Upper lobe of left lung (tissue), 6 donors: ENCODE data around the gene GDF2. TPM values are rescaled to one million over a fixed set of nuclear protein-coding genes. Genes with fewer than 3 reads are reported as not detected.

Source experiments
- ATAC-seq, 2 donors: fragments of 200-7000 bp; cut with Tn5 transposase; one replicate each; pipeline ENCODE4 v1.9.1; 2022; ENCODE audit warnings: mild to moderate bottlenecking in 2 of 2, moderate library complexity in 2 of 2; ENCODE audit not compliant: low FRiP score in 2 of 2
- DNase-seq, 2 donors: peaks; one replicate each; pipeline ENCODE4 v3.0.0-alpha.2; 2019 to 2020
- H3K27ac ChIP-seq, 4 donors: fragments of 200-600 bp; sonication (generic); one replicate each; pipeline ENCODE4 v1.5.1; 2016 to 2019
- H3K27me3 ChIP-seq, 4 donors: fragments of 200-600 bp; sonication (generic); one replicate each; pipeline ENCODE4 v1.5.1; 2017 to 2019
- H3K36me3 ChIP-seq, 4 donors: fragments of 200-600 bp; sonication (generic); one replicate each; pipeline ENCODE4 v1.5.1; 2016 to 2019
- H3K4me1 ChIP-seq, 4 donors: fragments of 200-600 bp; sonication (generic); one replicate each; pipeline ENCODE4 v1.5.1; 2018 to 2019
- H3K4me3 ChIP-seq, 4 donors: fragments of 200-600 bp; sonication (generic); one replicate each; pipeline ENCODE4 v1.5.1; 2017 to 2019; ENCODE audit warnings: mild to moderate bottlenecking in 2 of 4, moderate library complexity in 1 of 4
- H3K9me3 ChIP-seq, 4 donors: fragments of 200-600 bp; sonication (generic); one replicate each; pipeline ENCODE4 v1.5.1; 2018 to 2019
- EP300 ChIP-seq, 4 donors: sonication (generic); formaldehyde crosslinking; IDR thresholded peaks; one replicate each; pipeline ENCODE4 v1.5.1; 2017; ENCODE audit warnings: antibody characterized with exemption in 4 of 4, control low read depth in 2 of 4
- POLR2A ChIP-seq, 4 donors: fragments of 450-650 bp; IDR thresholded peaks; one replicate each; pipeline ENCODE4 v1.5.1; 2016 to 2017; ENCODE audit warnings: antibody characterized with exemption in 4 of 4, mild to moderate bottlenecking in 2 of 4
- POLR2AphosphoS5 ChIP-seq, 2 donors: sonication (generic); formaldehyde crosslinking; IDR thresholded peaks; one replicate each; pipeline ENCODE4 v1.5.1; 2017; ENCODE audit warnings: antibody characterized with exemption in 2 of 2
- WGBS, 2 donors: methylation state at CpG; one replicate each; pipeline ENCODE4 v1.1.5; 2017 to 2018; 5-methylcytosine and 5-hydroxymethylcytosine counted together
- total RNA-seq, 6 donors: library from RNA; depleted of rRNA in 4 of 6; stranded (reverse); fragments of >200 nt in 4 of 6; gene quantifications; one replicate each; pipeline versions ENCODE4 v1.1.0 to v1.2.1, GENCODE V29; 2016 to 2021
- TF ChIP-seq, protein P1 (sequence below), 6 experiments: fragments of 450-650 bp in 4 of 6; fragments of 200-600 bp in 2 of 6; sonication (generic) in 2 of 6; IDR thresholded peaks; one replicate each; pipeline ENCODE4 v1.5.1; 2016 to 2019; ENCODE audit warnings: antibody characterized with exemption in 6 of 6
- donor health status: DM: no; HTN: no; CAD: no; lungs with moderate emphysema.
- donor health status: DM: no; HTN: yes; CAD: no; lungs with severe emphysema.

Gene GDF2
- total RNA-seq, 6 donors from 2014 or later: not detected

GRCh38 chr10:47312663-47312995, 9.6 kb upstream of the GDF2 start:
- H3K4me1 ChIP-seq: no peaks in the 10 kb centered on the region
- no peak overlapping the region for H3K4me3 ChIP-seq
- no peaks in the 10 kb centered on the region for H3K9me3 ChIP-seq
- ATAC-seq (no peak), DNase-seq (no peak)
- H3K36me3 ChIP-seq: no peaks in the 10 kb centered on the region
- 89 to 100% methylated on average over 1 to 7 of the region's 7 CpGs for WGBS, 2 donors
- H3K27me3 ChIP-seq: no peaks in the 10 kb centered on the region
- H3K27ac ChIP-seq: no peak overlapping the region
- no peak for TF ChIP-seq POLR2A (IDR thresholded peaks at IDR 0.05)

DNA sequence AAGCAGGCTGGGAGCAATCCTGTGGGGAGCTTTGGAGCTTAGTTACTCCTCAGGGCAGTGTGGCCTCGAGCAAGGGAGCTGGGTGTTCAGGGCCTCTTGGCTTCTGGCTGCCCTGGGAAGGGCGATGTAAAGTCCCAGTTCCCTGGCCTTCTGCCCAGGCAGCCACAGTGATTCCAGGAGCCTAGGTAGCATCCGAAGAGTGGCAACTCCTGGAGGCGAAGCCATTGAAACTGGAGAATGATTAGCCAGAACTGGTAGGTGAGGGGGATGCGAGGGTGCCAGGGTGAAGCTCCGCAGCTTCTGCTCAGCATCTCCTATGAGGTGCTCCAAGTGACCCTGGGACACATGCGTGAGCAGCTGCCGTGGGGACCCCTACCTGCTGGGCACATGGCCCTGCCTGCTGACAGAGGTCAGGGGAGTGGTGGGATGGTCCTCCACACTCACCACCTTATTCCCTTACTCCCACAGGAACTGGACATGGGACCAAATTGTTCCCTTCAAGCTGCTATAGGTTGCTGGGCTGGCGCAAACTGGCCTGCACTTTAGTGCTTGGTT, 7.8 kb upstream of the GDF2 start:
- TF ChIP-seq POLR2AphosphoS5 (IDR thresholded peaks at IDR 0.05) (no peak), POLR2A (IDR thresholded peaks at IDR 0.05) (no peak), EP300 (IDR thresholded peaks at IDR 0.05) (no peak)
- TF ChIP-seq, protein P1, sequence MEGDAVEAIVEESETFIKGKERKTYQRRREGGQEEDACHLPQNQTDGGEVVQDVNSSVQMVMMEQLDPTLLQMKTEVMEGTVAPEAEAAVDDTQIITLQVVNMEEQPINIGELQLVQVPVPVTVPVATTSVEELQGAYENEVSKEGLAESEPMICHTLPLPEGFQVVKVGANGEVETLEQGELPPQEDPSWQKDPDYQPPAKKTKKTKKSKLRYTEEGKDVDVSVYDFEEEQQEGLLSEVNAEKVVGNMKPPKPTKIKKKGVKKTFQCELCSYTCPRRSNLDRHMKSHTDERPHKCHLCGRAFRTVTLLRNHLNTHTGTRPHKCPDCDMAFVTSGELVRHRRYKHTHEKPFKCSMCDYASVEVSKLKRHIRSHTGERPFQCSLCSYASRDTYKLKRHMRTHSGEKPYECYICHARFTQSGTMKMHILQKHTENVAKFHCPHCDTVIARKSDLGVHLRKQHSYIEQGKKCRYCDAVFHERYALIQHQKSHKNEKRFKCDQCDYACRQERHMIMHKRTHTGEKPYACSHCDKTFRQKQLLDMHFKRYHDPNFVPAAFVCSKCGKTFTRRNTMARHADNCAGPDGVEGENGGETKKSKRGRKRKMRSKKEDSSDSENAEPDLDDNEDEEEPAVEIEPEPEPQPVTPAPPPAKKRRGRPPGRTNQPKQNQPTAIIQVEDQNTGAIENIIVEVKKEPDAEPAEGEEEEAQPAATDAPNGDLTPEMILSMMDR (IDR thresholded peaks at IDR 0.05): no peak
- Histone ChIP-seq H3K27ac (no peak overlapping the region), H3K36me3 (no peaks in the 10 kb centered on the region), H3K4me3 (no peak overlapping the region), H3K27me3 (no peaks in the 10 kb centered on the region), H3K9me3 (no peaks in the 10 kb centered on the region), H3K4me1 (no peaks in the 10 kb centered on the region)
- DNase-seq (no peak), ATAC-seq (no peak)
- 83 to 95% methylated on average over 8 to 9 of the region's 9 CpGs for WGBS, 2 donors

GRCh38 chr10:47315421-47315820, 6.8 kb upstream of the GDF2 start:
- Histone ChIP-seq H3K9me3 (no peaks in the 10 kb centered on the region), H3K4me1 (no peaks in the 10 kb centered on the region), H3K4me3 (no peak overlapping the region), H3K27me3 (no peaks in the 10 kb centered on the region), H3K27ac (no peak overlapping the region), H3K36me3 (no peaks in the 10 kb centered on the region)
- no peak for DNase-seq
- WGBS, 2 donors: 75 to 88% methylated on average over 2 of the region's 2 CpGs
- no peak for TF ChIP-seq POLR2A (IDR thresholded peaks at IDR 0.05)
- no peak for TF ChIP-seq POLR2AphosphoS5 (IDR thresholded peaks at IDR 0.05)
- no peak for TF ChIP-seq EP300 (IDR thresholded peaks at IDR 0.05)
- TF ChIP-seq, protein P1 (IDR thresholded peaks at IDR 0.05): no peak
- no peak for ATAC-seq

GRCh38 chr10:47316131-47316530, 6.1 kb upstream of the GDF2 start:
- ATAC-seq (no peak), DNase-seq (no peak)
- no peaks in the 10 kb centered on the region for H3K4me1 ChIP-seq
- no peaks in the 10 kb centered on the region for H3K36me3 ChIP-seq
- no peak overlapping the region for H3K4me3 ChIP-seq
- WGBS, 2 donors: 69 to 75% methylated on average over 5 of the region's 5 CpGs
- TF ChIP-seq, protein P1 (IDR thresholded peaks at IDR 0.05): no peak
- TF ChIP-seq POLR2A (IDR thresholded peaks at IDR 0.05) (no peak), POLR2AphosphoS5 (IDR thresholded peaks at IDR 0.05) (no peak), EP300 (IDR thresholded peaks at IDR 0.05) (no peak)
- no peaks in the 10 kb centered on the region for H3K9me3 ChIP-seq
- no peaks in the 10 kb centered on the region for H3K27me3 ChIP-seq
- H3K27ac ChIP-seq: no peak overlapping the region

DNA sequence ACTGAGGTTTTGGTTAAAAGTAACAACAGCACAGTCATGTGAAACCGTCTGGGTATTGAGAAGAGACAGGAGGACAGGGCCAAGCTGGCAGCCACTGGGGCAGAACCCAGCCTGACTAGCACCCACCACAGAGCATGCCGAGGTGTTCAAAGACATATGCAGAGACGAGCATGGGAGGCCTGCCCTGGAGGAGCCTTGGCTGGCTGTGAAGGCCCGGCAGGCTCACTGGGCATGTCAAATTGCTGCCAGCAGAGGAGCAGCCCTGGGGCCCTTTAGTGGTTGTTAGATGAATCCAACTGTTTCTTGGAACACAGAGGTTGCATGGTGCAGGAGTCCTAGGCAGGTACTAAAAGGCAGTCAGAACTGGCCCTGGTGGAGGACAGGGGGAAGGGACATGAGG, 5.0 kb upstream of the GDF2 start:
- no peak overlapping the region for H3K4me3 ChIP-seq
- DNase-seq: no peak

More for the DNA sequence above, 5.0 kb upstream of the GDF2 start:
- TF ChIP-seq POLR2A (IDR thresholded peaks at IDR 0.05): no peak
- TF ChIP-seq, protein P1 (IDR thresholded peaks at IDR 0.05): no peak
- no peak for TF ChIP-seq POLR2AphosphoS5 (IDR thresholded peaks at IDR 0.05)
- no peak for TF ChIP-seq EP300 (IDR thresholded peaks at IDR 0.05)
- ATAC-seq: no peak
- Histone ChIP-seq H3K27me3 (no peaks in the 10 kb centered on the region), H3K4me1 (no peaks in the 10 kb centered on the region), H3K36me3 (no peaks in the 10 kb centered on the region), H3K9me3 (no peaks in the 10 kb centered on the region), H3K27ac (no peak overlapping the region)
- whole genome bisulfite sequencing, 2 donors: 71 to 92% methylated on average over 2 to 4 of the region's 4 CpGs
